Fibroblast of skin of left biceps (primary cell): ENCODE measurements around the gene TBL3.

ENCODE experiments used
- DNase-seq, 2 experiments: peaks; one replicate each; pipeline ENCODE4 v3.0.0-alpha.2; 2013; ENCODE audit warnings: low read depth in 2 of 2

The TBL3 gene

GRCh38 chr16:2015117-2015946 is 43.5 kb downstream of the TBL3 start:
- no peak for DNase-seq

GRCh38 chr16:2015947-2016208 is 44.0 kb downstream of the TBL3 start:
- DNase-seq: no peak

GRCh38 chr16:2016407-2016922 is 44.6 kb downstream of the TBL3 start:
- no peak for DNase-seq

- no peak for DNase-seq
Measured at GRCh38 chr16:2019518-2019920, 47.7 kb downstream of the TBL3 start, which contains the start of gene NPW. Gene NPW, plus strand, starts transcription at chr16:2019785.

GRCh38 chr16:2019921-2020831 is 48.3 kb downstream of the TBL3 start:
- no peak for DNase-seq

GRCh38 chr16:2022723-2023091 is 50.9 kb downstream of the TBL3 start:
- DNase-seq: no peak

- no peak for DNase-seq
Measured at GRCh38 chr16:2023092-2024031, 51.5 kb downstream of the TBL3 start.

- no peak for DNase-seq
Measured at GRCh38 chr16:2024032-2024420, 52.2 kb downstream of the TBL3 start.

- no peak for DNase-seq
Measured at GRCh38 chr16:2025251-2025650, 53.4 kb downstream of the TBL3 start.

- no peak for DNase-seq
Measured at GRCh38 chr16:2025878-2026460, 54.1 kb downstream of the TBL3 start.

- DNase-seq: no peak
Measured at GRCh38 chr16:2026461-2027023, 54.7 kb downstream of the TBL3 start, which contains the start of gene NHERF2. Gene NHERF2, plus strand, starts transcription at chr16:2026902. Its CDS starts 104 bp downstream, at chr16:2027006.

GRCh38 chr16:2027024-2028010 is 55.5 kb downstream of the TBL3 start:
- no peak for DNase-seq

- DNase-seq: no peak
Measured at GRCh38 chr16:2028146-2028545, 56.3 kb downstream of the TBL3 start.

- no peak for DNase-seq
Measured at GRCh38 chr16:2028620-2029220, 56.9 kb downstream of the TBL3 start.

- no peak for DNase-seq
Measured at GRCh38 chr16:2029350-2029749, 57.5 kb downstream of the TBL3 start.

- no peak for DNase-seq
Measured at GRCh38 chr16:2030036-2030435, 58.2 kb downstream of the TBL3 start.

GRCh38 chr16:2031081-2031577 is 59.3 kb downstream of the TBL3 start:
- no peak for DNase-seq
